Activated CD4-positive, alpha-beta T cell treated with anti-CD3 and anti-CD28 coated beads, Interleukin-2, amount 10 ng/mL, durations not matched to agents 7 days and 5 days (primary cell): Measurements from ENCODE around the gene KIAA0319L. TPM values are rescaled to one million over a fixed set of nuclear protein-coding genes. Genes with fewer than 3 reads are reported as not detected.
"Not testable (repeated sequence)": the region's sequence is repeated elsewhere in the genome, so short reads cannot be mapped to it uniquely, and the experiment has no call there.

Experiments used
- CTCF ChIA-PET: fragments of 350-600 bp; sonication (Branson Sonifier 250); formaldehyde crosslinking; loops from one replicate; lab custom pipeline; 2021; ENCODE audit warnings: antibody characterized with exemption; lab: Charles Lee
- POLR2A ChIA-PET: fragments of 350-600 bp; sonication (Branson Sonifier 250); formaldehyde crosslinking; loops from one replicate; lab custom pipeline; 2021; ENCODE audit warnings: antibody characterized with exemption; lab: Charles Lee
- DNase-seq: peaks from one replicate; pipeline ENCODE4 v3.0.0-alpha.2; 2020
- H3K27ac Mint-ChIP-seq: one replicate; pipeline ENCODE4 v1.8.0; 2021; ENCODE audit warnings: mild to moderate bottlenecking, moderate library complexity, mixed read lengths
- H3K27me3 Mint-ChIP-seq: one replicate; pipeline ENCODE4 v1.8.0; 2021; ENCODE audit warnings: mixed read lengths
- H3K36me3 Mint-ChIP-seq: one replicate; pipeline ENCODE4 v1.8.0; 2021; ENCODE audit warnings: low read depth, mixed read lengths
- H3K4me1 Mint-ChIP-seq: one replicate; pipeline ENCODE4 v1.8.0; 2021; ENCODE audit warnings: mixed read lengths
- H3K4me3 Mint-ChIP-seq: one replicate; pipeline ENCODE4 v1.8.0; 2021; ENCODE audit warnings: mild to moderate bottlenecking, moderate library complexity, mixed read lengths
- H3K9me3 Mint-ChIP-seq: one replicate; pipeline ENCODE4 v1.8.0; 2021; ENCODE audit warnings: mixed read lengths
- total RNA-seq, 2 experiments: library from RNA; stranded (reverse); gene quantifications; one replicate each; pipeline ENCODE4 v1.2.3, GENCODE V29; 2021

Gene KIAA0319L
- total RNA-seq, 2 experiments from 2014 or later = 37.6 to 46.3 TPM

- Mint-ChIP-seq H3K36me3 (peaks cover 5% of the 10 kb centered on the region), H3K27me3 (peaks cover 21% of the 10 kb centered on the region), H3K27ac (peak overlapping the region; percentile 85), H3K4me1 (peaks cover 29% of the 10 kb centered on the region), H3K4me3 (peak overlapping the region; percentile 70), H3K9me3 (no peaks in the 10 kb centered on the region)
- POLR2A ChIA-PET = interaction anchor here (1.0 kb wide), 1 partner anchor 192 kb away, joined by 4 read pairs; no protein-coding TSS in a partner anchor
- peak; percentile 78 for DNase-seq
- CTCF ChIA-PET = interaction anchor here (0.7 to 2.8 kb wide), 7 partner anchors 7 to 150 kb away, joined by 3 to 10 read pairs (median 3); no protein-coding TSS in a partner anchor
Measured at GRCh38 chr1:35577071-35577998, 20.1 kb upstream of the KIAA0319L start.

- H3K36me3 Mint-ChIP-seq, POLR2A ChIA-PET, H3K9me3 Mint-ChIP-seq, DNase-seq: not testable (repeated sequence)
- Mint-ChIP-seq H3K4me1 (peaks cover 29% of the 10 kb centered on the region), H3K27ac (peak overlapping the region; percentile 79), H3K4me3 (peak overlapping the region; percentile 64), H3K27me3 (peaks cover 26% of the 10 kb centered on the region)
- CTCF ChIA-PET = interaction anchor here (1.3 kb wide), 1 partner anchor 8 kb away, joined by 3 read pairs; no protein-coding TSS in a partner anchor
Measured at GRCh38 chr1:35576766-35577070, 19.5 kb upstream of the KIAA0319L start.

- DNase-seq = no peak
- H3K9me3 Mint-ChIP-seq = no peaks in the 10 kb centered on the region
- H3K4me1 Mint-ChIP-seq = peaks cover 29% of the 10 kb centered on the region
- ChIA-PET POLR2A (no interaction called here), CTCF (interaction anchor here (0.5 to 1.3 kb wide), 3 partner anchors 9 to 290 kb away, joined by 3 read pairs; no protein-coding TSS in a partner anchor)
- peaks cover 31% of the 10 kb centered on the region for H3K27me3 Mint-ChIP-seq
- peaks cover 5% of the 10 kb centered on the region for H3K36me3 Mint-ChIP-seq
- H3K27ac Mint-ChIP-seq = peak overlapping the region; percentile 79
- peak overlapping the region; percentile 64 for H3K4me3 Mint-ChIP-seq
Measured at GRCh38 chr1:35576061-35576765, 19.0 kb upstream of the KIAA0319L start.

- H3K27me3 Mint-ChIP-seq = peaks cover 34% of the 10 kb centered on the region
- no peak for DNase-seq
- H3K9me3 Mint-ChIP-seq = no peaks in the 10 kb centered on the region
- POLR2A ChIA-PET = no interaction called here
- H3K27ac Mint-ChIP-seq = peak overlapping the region; percentile 2
- H3K4me3 Mint-ChIP-seq = no peak overlapping the region
- CTCF ChIA-PET = interaction anchor here (0.5 to 1.3 kb wide), 2 partner anchors 9 to 45 kb away, joined by 3 read pairs; no protein-coding TSS in a partner anchor
- H3K36me3 Mint-ChIP-seq = peaks cover 5% of the 10 kb centered on the region
- peaks cover 29% of the 10 kb centered on the region for H3K4me1 Mint-ChIP-seq
Measured at GRCh38 chr1:35575416-35575958, 18.3 kb upstream of the KIAA0319L start.

- no peak for DNase-seq
- Mint-ChIP-seq H3K4me1 (peaks cover 29% of the 10 kb centered on the region), H3K36me3 (peaks cover 5% of the 10 kb centered on the region), H3K27ac (no peak overlapping the region), H3K9me3 (no peaks in the 10 kb centered on the region), H3K27me3 (peaks cover 34% of the 10 kb centered on the region), H3K4me3 (no peak overlapping the region)
- POLR2A ChIA-PET = no interaction called here
- CTCF ChIA-PET = no interaction called here
Measured at GRCh38 chr1:35574655-35575415, 17.6 kb upstream of the KIAA0319L start.

- Mint-ChIP-seq H3K27ac (no peak overlapping the region), H3K36me3 (peaks cover 5% of the 10 kb centered on the region), H3K4me3 (no peak overlapping the region), H3K9me3 (no peaks in the 10 kb centered on the region), H3K27me3 (peaks cover 34% of the 10 kb centered on the region), H3K4me1 (peaks cover 29% of the 10 kb centered on the region)
- DNase-seq = no peak
- POLR2A ChIA-PET = no interaction called here
- CTCF ChIA-PET = interaction anchor here (1.6 kb wide), 1 partner anchor 142 kb away, joined by 6 read pairs; no protein-coding TSS in a partner anchor
Measured at GRCh38 chr1:35574125-35574654, 17.0 kb upstream of the KIAA0319L start.

GRCh38 chr1:35573198-35574124, 16.3 kb upstream of the KIAA0319L start, which contains the start of gene TFAP2E:
TSS of gene TFAP2E (plus strand) at chr1:35573314. CDS start at chr1:35573578, 264 bp downstream.
- DNase-seq = no peak
- Mint-ChIP-seq H3K27me3 (peaks cover 34% of the 10 kb centered on the region), H3K4me3 (no peak within 1 kb of the TSS), H3K27ac (no peak within 1 kb of the TSS), H3K36me3 (peaks cover 5% of the 10 kb centered on the region), H3K4me1 (peaks cover 29% of the 10 kb centered on the region), H3K9me3 (no peaks in the 10 kb centered on the region)
- ChIA-PET POLR2A (no interaction called here), CTCF (interaction anchor here (1.2 to 3.1 kb wide), 4 partner anchors 10 to 213 kb away, joined by 3 to 8 read pairs (median 4); no protein-coding TSS in a partner anchor)

GRCh38 chr1:35572296-35572695, 15.1 kb upstream of the KIAA0319L start:
- Mint-ChIP-seq H3K36me3 (peaks cover 2% of the 10 kb centered on the region), H3K4me3 (no peak overlapping the region), H3K9me3 (no peaks in the 10 kb centered on the region), H3K27me3 (peaks cover 34% of the 10 kb centered on the region), H3K27ac (no peak overlapping the region), H3K4me1 (peaks cover 17% of the 10 kb centered on the region)
- POLR2A ChIA-PET = no interaction called here
- CTCF ChIA-PET = interaction anchor here (1.2 to 3.1 kb wide), 6 partner anchors 11 to 214 kb away, joined by 3 to 8 read pairs (median 4); no protein-coding TSS in a partner anchor
- no peak for DNase-seq

- Mint-ChIP-seq H3K4me3 (no peak overlapping the region), H3K9me3 (no peaks in the 10 kb centered on the region), H3K27ac (no peak overlapping the region), H3K36me3 (no peaks in the 10 kb centered on the region), H3K4me1 (peaks cover 12% of the 10 kb centered on the region), H3K27me3 (peaks cover 31% of the 10 kb centered on the region)
- ChIA-PET CTCF (interaction anchor here (0.6 to 3.1 kb wide), 6 partner anchors 11 to 182 kb away, joined by 3 to 8 read pairs (median 5); no protein-coding TSS in a partner anchor), POLR2A (no interaction called here)
- DNase-seq = no peak
Measured at GRCh38 chr1:35571263-35571662, 14.1 kb upstream of the KIAA0319L start.

- CTCF ChIA-PET = interaction anchor here (0.6 to 3.1 kb wide), 5 partner anchors 11 to 201 kb away, joined by 3 to 8 read pairs (median 4); no protein-coding TSS in a partner anchor
- POLR2A ChIA-PET = no interaction called here
- H3K36me3 Mint-ChIP-seq = no peaks in the 10 kb centered on the region
- H3K27ac Mint-ChIP-seq = no peak overlapping the region
- no peak overlapping the region for H3K4me3 Mint-ChIP-seq
- H3K4me1 Mint-ChIP-seq = peaks cover 6% of the 10 kb centered on the region
- peaks cover 27% of the 10 kb centered on the region for H3K27me3 Mint-ChIP-seq
- no peak for DNase-seq
- no peaks in the 10 kb centered on the region for H3K9me3 Mint-ChIP-seq
Measured at GRCh38 chr1:35570589-35571137, 13.5 kb upstream of the KIAA0319L start.
